Activated CD8-positive, alpha-beta memory T cell treated with anti-CD3 and anti-CD28 coated beads, Interleukin-2, amount 50 U/mL, for 1 hour (primary cell): ENCODE data around the gene SLC4A1AP.
A peak's percentile ranks its signal among the peaks of the same experiment; 100 is the strongest.
"Not testable (repeated sequence)": the region's sequence is repeated elsewhere in the genome, so short reads cannot be mapped to it uniquely, and the experiment has no call there.

Experiments used
- DNase-seq: peaks from one replicate; pipeline ENCODE4 v3.0.0-alpha.2; 2020; ENCODE audit errors: extremely low read depth

Gene SLC4A1AP

GRCh38 chr2:27651056-27651455 lies 12.6 kb upstream of the SLC4A1AP start:
- DNase-seq: no peak

DNA sequence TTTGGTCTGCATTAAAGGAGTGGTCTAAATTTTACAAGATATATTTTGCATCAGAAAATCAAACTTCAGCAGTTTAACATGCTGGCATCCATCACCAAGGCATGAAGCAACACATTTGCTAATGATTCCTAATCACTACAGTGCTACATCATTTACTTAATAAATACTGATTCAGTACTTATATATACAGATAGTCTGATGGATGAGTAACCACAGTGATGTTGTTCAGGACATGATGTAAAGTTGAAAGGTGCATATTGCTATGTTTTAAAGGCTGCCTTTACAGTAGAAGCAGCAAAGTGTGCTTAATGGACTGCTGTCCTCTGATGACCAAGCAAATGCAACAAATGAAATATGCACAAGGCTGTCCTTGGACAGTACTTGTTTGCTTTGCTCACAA lies 11.3 kb upstream of the SLC4A1AP start:
- DNase-seq: no peak

DNA sequence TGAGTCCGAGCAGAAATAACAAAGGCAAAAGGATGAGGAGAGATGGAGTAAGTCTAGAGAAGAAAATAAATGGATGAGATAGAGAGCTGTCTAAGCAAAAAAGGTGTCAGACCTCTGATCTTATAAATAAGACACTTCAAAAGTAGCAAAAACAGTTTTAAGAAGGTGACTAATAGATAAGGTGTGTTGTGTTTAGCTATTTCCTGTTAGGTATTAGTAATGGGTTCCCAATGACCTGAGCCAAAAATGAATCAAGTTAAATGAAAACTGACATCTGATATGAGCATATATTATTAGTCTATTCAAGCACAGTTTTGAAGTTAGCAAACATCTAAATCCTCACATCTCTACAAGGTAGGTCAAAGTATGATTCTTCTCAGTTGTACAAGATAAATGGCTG lies 10.9 kb upstream of the SLC4A1AP start:
- DNase-seq: no peak

DNA sequence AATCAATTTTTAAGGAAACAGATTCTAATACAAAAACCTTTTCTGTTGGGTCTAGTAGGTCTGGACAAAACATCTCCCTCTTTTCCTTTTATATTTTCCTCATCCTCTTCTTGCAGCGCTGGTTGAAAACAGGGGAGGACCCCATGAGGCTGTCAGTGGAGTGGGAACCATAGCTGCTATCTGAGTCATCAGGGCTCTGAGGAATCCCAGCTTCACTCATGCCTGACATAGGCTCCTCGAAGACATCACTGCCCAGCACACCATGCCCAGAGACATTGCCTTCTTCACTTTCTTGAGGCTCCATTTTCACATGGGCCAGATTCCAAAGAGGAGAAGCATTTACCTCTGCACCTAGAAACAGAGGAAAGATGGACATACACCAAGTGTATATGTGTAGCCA lies 10.3 kb upstream of the SLC4A1AP start:
- no peak for DNase-seq

DNA sequence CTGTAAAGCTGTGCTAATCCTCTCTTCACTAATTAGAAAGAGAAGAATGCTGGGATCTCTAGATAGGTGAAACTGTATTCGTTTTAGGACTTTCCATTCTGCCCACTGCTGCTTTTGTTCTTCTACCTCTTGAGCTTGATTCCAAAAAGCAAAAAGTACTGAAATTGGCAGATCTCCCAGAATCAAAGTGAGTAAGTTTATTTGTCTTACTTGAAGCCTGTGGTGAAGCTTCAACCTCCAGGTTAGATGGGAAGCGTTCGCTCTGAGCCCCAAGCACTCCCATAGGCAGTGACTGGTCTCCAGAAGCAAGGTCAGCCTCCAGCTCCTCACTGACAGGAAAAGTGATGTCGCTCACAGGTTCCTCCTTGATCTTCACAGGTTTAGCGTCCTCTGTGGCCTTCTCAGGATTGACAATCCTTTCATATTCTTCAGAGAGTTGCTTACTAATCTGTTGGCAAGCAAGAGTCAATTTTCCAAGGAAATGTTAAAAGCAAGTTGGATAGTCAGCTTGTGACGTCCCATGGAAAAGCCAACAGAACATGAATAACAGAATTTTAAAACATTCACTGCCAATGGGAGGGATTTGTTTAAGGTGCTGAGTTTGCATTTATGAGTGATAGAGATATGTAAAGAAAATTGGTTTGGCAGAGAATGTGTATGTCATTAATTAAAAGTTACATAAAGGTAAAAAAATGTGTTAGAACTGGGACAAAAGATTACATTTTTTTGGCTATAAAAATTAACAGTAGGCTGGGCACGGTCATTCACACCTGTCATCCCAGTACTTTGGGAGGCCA lies 8.3 kb upstream of the SLC4A1AP start:
- no peak for DNase-seq

- DNase-seq: no peak
Observed at GRCh38 chr2:27661371-27661770, 2.3 kb upstream of the SLC4A1AP start.

DNA sequence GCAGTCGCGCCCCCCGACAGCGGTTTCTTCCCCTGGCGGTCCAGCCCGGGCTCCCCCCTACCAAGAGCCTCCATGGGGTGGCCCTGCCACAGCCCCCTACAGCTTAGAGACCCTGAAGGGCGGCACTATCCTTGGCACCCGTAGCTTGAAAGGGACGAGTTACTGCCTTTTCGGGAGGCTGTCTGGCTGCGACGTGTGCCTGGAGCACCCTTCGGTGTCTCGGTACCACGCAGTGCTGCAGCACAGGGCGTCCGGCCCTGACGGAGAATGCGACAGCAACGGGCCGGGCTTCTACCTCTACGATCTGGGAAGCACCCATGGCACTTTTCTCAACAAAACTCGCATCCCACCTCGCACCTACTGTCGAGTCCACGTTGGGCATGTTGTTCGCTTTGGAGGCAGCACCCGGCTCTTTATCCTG lies 475 bp downstream of the SLC4A1AP start:
- no peak for DNase-seq

DNA sequence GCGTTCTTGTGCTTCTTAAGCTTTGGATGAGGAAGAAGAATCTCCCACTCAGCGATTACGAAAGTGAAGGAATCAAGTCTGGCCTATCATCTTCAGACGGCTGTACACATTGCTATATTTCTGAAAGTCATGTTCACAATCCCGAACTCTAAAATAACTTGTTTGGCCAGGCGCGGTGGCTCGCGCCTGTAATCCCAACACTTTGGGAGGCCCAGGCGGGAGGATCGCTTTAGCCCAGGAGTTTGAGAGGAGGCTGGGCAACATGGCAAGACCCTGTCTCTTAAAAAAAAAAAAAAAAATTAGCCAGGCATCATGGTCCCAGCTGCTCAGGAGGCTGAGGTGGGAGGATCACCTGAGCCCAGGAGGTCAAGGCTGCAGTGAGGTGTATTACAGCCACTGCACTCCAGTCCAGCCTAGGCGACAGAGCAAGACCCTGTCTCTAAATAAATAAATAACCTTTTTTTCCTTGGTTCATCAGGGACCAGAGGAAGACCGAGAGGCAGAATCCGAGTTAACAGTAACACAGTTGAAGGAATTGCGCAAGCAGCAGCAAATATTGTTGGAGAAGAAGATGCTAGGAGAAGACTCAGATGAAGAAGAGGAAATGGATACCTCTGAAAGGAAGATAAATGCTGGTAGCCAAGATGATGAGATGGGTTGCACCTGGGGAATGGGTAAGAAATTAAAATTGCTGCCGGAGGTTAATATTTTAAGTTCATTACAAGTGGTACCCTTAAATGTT lies 1.1 kb downstream of the SLC4A1AP start:
- no peak for DNase-seq

DNA sequence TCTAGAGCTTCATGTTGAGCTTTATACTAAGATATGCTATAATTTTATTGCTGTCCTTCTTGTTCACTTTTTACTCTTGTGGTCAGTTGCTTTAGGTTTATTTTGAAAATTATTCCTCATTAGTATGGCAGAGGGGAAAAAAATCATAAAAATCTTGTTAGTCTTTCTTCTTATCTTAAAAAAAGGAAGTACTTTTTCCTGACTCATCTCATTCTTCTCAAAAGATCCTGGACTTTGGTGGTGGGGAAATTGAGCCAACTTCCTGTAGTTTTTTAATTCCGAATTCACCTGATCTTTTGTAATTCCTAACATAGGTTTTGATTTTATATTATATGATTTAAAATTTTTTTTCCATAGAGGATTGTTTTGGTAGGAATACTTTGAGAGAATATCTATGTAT lies 3.8 kb downstream of the SLC4A1AP start:
- DNase-seq: no peak

GRCh38 chr2:27671235-27671634 lies 7.5 kb downstream of the SLC4A1AP start:
- DNase-seq: no peak

DNA sequence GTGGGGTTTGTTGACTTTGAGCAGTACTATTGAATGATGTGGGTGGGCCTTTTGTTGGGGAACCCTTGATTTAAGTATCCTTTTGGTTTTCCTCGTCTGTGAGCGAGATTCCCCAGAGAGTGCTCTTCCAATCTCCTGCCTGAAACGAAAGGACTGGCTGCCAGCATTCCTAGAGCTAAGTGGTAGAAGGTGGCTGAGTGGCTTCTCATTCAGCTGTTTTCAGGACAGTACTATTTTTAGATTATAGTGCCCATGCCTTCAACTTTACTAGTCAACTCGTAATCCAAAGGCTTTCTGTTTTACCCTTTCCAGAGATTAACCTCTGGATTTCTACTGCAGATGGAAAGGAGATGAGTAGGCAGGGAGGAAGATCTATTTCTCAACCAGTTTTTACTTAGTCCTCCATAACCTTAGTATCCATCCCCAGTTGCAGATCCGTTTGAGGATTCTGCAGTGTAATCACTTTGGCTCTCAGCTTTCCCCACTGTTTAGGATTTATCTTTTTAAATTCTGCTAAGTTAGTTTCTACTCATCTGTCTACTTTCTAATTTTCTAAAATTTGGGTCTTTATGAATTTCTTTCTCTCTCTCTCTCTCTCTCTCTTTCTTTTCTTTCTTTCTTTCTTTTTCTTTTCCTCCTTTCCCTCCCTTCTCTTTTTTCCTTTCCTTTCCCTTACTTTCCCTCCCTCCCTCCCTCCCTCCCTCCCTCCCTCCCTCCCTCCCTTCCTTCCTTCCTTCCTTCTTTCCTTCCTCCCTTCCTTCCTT lies 9.2 kb downstream of the SLC4A1AP start:
- DNase-seq: no peak

DNA sequence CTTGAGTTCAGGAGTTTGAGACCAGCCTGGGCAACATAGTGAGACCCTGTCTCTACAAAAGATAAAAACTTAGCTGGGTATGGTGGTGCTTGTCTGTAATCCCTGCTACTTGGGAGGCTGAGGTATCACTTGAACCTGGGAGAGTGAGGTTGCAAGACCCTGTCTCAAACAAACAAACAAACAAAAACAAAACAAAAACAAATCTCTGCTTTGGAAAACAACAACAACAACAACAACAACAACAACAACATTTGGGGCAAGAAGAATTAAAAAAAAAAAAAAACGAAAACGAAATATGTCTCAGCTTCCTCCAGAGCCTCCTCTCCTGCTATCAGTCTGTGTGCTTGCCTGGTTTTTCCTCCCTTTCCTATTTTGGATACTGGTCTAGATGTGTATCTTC lies 16.9 kb downstream of the SLC4A1AP start:
- DNase-seq: no peak

DNA sequence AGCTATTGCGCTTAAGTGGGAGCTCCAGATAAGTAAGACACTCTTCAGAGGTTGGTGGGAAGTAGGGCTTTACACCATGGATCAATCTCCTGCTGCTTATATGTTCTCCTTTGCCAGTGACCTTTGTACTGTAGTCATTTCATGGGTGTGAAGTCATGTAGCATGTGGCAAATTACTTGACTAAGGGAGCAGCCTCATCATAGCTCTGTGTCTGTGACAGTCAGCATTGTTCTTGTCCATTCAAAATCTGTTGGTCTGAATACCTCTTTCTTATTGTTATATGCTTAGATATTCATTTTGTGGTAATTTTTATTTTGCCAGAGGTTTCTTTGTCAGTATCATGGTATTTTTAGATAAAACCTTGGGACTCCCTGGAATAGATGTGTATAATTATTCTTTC lies 18.2 kb downstream of the SLC4A1AP start:
- DNase-seq: no peak

DNA sequence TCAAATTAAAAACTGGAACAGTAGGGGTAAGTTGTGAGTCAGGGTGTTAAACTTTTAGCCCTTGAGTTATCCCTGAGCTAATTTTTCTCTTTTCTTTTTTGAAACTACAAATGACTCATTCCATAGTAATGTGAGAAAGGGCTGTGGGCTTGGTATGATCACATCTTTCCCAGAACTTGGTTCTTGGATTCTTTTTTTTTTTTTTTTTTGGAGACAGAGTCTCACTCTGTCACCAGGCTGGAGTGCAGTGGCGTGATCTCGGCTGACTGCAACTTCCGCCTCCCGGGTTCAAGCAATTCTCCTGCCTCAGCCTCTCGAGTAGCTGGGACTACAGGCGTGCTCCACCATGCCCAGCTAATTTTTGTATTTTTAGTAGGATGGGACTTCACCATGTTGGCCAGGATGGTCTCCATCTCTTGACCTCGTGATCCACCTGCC lies 18.7 kb downstream of the SLC4A1AP start:
- DNase-seq: not testable (repeated sequence)

GRCh38 chr2:27683390-27684071 lies 19.8 kb downstream of the SLC4A1AP start:
- DNase-seq: peak; percentile 74

GRCh38 chr2:27685006-27685405 lies 21.3 kb downstream of the SLC4A1AP start:
- not testable (repeated sequence) for DNase-seq

GRCh38 chr2:27685577-27685976 lies 21.9 kb downstream of the SLC4A1AP start:
- no peak for DNase-seq

GRCh38 chr2:27687232-27687631 lies 23.5 kb downstream of the SLC4A1AP start:
- DNase-seq: no peak

GRCh38 chr2:27689424-27689823 lies 25.7 kb downstream of the SLC4A1AP start:
- no peak for DNase-seq

GRCh38 chr2:27690052-27690451 lies 26.4 kb downstream of the SLC4A1AP start:
- DNase-seq: no peak

DNA sequence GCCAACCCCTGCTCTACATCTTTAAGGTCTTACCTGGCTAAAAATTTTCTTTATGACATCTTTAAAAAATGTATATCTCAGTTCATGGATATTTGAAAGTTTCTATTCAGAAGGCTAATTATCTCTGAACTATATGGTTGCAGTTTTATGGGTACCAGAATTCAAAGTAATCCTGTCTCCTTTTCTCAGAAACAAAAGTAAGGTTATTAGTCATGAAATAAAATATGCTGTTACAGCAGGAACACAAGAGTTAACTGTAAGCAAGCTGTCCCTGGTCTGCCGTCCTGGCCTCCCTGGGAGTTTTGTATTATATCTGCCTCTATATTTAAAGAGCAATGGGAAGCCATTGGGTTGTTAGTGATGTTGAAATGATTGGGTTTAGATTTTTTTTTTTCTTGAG lies 34.0 kb downstream of the SLC4A1AP start:
- DNase-seq: no peak

DNA sequence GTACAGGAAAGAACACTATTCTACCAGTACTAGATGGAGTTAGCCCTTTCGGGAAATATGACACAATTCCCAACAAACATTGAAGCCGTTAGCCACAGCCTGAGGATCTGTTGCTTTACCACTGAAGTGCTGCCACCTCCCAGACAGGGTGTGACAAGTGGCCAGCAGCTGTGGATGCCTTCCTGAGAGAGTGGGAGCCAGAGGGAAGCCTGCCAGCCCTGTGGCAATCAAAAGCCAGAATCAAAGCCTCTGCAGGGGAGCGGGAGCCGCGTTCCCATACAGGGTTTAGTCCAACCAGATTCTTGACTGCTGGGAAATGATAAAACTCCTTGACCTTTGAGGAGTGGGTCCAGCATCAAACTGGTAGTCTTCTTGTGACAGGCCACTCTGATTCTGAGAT lies 38.0 kb downstream of the SLC4A1AP start:
- DNase-seq: no peak
